HG03045 (cell line): Measurements from ENCODE around the gene FAM50B.

Experiments
- ATAC-seq: cut with Tn5 transposase; IDR thresholded peaks from one replicate; pipeline ENCODE4 v1.9.1; 2021; ENCODE audit warnings: mild to moderate bottlenecking, moderate library complexity; ENCODE audit not compliant: unreplicated experiment

The FAM50B gene

GRCh38 chr6:3848925-3849605, at the start of gene FAM50B:
Gene FAM50B, plus strand, starts transcription at chr6:3849373. Its CDS starts 439 bp downstream, at chr6:3849812.
- peak; percentile 89 for ATAC-seq

- ATAC-seq, result no peak
These were observed 49.5 kb upstream of the FAM50B start for GRCh38 chr6:3799719-3800118.

- no peak for ATAC-seq
These were observed 48.2 kb upstream of the FAM50B start for GRCh38 chr6:3800850-3801591.

GRCh38 chr6:3801960-3802359, 47.2 kb upstream of the FAM50B start:
- peak; percentile 43 for ATAC-seq

- no peak for ATAC-seq
These were observed 45.3 kb upstream of the FAM50B start for GRCh38 chr6:3803627-3804468.

- no peak for ATAC-seq
These were observed 44.2 kb upstream of the FAM50B start for GRCh38 chr6:3804964-3805363.

- ATAC-seq, result no peak
These were observed 43.6 kb upstream of the FAM50B start for GRCh38 chr6:3805448-3806123.

GRCh38 chr6:3806169-3806922, 42.8 kb upstream of the FAM50B start:
- ATAC-seq, result no peak

GRCh38 chr6:3808199-3808598, 41.0 kb upstream of the FAM50B start:
- no peak for ATAC-seq

GRCh38 chr6:3808759-3809514, 40.2 kb upstream of the FAM50B start:
- ATAC-seq, result no peak

GRCh38 chr6:3809515-3809891, 39.7 kb upstream of the FAM50B start:
- no peak for ATAC-seq

- no peak for ATAC-seq
These were observed 39.2 kb upstream of the FAM50B start for GRCh38 chr6:3809982-3810381.

- no peak for ATAC-seq
These were observed 38.0 kb upstream of the FAM50B start for GRCh38 chr6:3811191-3811590.

- ATAC-seq, result no peak
These were observed 36.6 kb upstream of the FAM50B start for GRCh38 chr6:3812596-3812995.

- ATAC-seq, result peak; percentile 51
These were observed 35.9 kb upstream of the FAM50B start for GRCh38 chr6:3813150-3813780.

- no peak for ATAC-seq
These were observed 35.3 kb upstream of the FAM50B start for GRCh38 chr6:3813918-3814317.

GRCh38 chr6:3814539-3814938, 34.6 kb upstream of the FAM50B start:
- ATAC-seq, result no peak

- no peak for ATAC-seq
These were observed 32.9 kb upstream of the FAM50B start for GRCh38 chr6:3816251-3816650.
